IMR-90 (cell line): ENCODE measurements around the gene POU3F3. TPM values are rescaled to one million over a fixed set of nuclear protein-coding genes. Genes with fewer than 3 reads are reported as not detected.

ENCODE experiments used
- ATAC-seq: fragments of 200-7000 bp; cut with Tn5 transposase; 2 replicates; pipeline ENCODE4 v1.9.1; 2020; ENCODE audit warnings: low read depth, mild to moderate bottlenecking, moderate library complexity
- BruUV-seq: library from RNA; stranded (reverse); fragments of 400-500 nt; replicated peaks from 2 replicates; lab custom pipeline; 2021; lab: Mats Ljungman, UMichigan
- CTCF ChIA-PET: fragments of 300-600 bp; formaldehyde crosslinking; extraction: SDS; loops from one replicate; lab custom pipeline; 2021; ENCODE audit warnings: antibody characterized with exemption; lab: Yijun Ruan, JAX
- POLR2A ChIA-PET: fragments of 300-600 bp; sonication (Branson Sonifier 250); formaldehyde crosslinking; loops from one replicate; lab custom pipeline; 2022; ENCODE audit warnings: antibody characterized with exemption; ENCODE audit not compliant: unreplicated experiment; lab: Charles Lee
- DNase-seq: peaks from one replicate; pipeline ENCODE4 v3.0.0; 2013
- H2AFZ ChIP-seq: replicated peaks from 2 replicates; pipeline ENCODE3; 2013; ENCODE audit warnings: low read length, mild to moderate bottlenecking; ENCODE audit not compliant: poor library complexity
- H2AK5ac ChIP-seq: 2 replicates; pipeline ENCODE4 v1.6.1; 2013; ENCODE audit warnings: low read depth, low read length, inconsistent platforms
- H2AK9ac ChIP-seq: replicated peaks from 2 replicates; pipeline ENCODE3; 2013; ENCODE audit warnings: mild to moderate bottlenecking, low read depth, low read length, moderate library complexity; ENCODE audit not compliant: poor library complexity
- H2BK120ac ChIP-seq: 2 replicates; pipeline ENCODE4 v1.6.1; 2013; ENCODE audit warnings: low read depth, low read length, inconsistent platforms
- H2BK15ac ChIP-seq: 3 replicates; pipeline ENCODE4 v1.6.1; 2013; ENCODE audit warnings: low read depth, low read length, inconsistent platforms
- H2BK20ac ChIP-seq: 2 replicates; pipeline ENCODE4 v1.6.1; 2013; ENCODE audit warnings: low read depth, mild to moderate bottlenecking, inconsistent platforms, low read length, moderate library complexity
- H2BK5ac ChIP-seq: 2 replicates; pipeline ENCODE4 v1.6.1; 2013; ENCODE audit warnings: mild to moderate bottlenecking, low read depth, low read length, inconsistent platforms; ENCODE audit not compliant: poor library complexity, severe bottlenecking
- H3K14ac ChIP-seq: replicated peaks from 2 replicates; pipeline ENCODE4 v1.6.1; 2013; ENCODE audit warnings: low read depth, low read length, inconsistent platforms
- H3K18ac ChIP-seq: 2 replicates; pipeline ENCODE4 v1.6.1; 2013; ENCODE audit warnings: low read depth, low read length, control low read depth
- H3K23ac ChIP-seq: 2 replicates; pipeline ENCODE4 v1.6.1; 2013; ENCODE audit warnings: low read depth, low read length, inconsistent platforms
- H3K27ac ChIP-seq: 2 replicates; pipeline ENCODE4 v1.5.1; 2013; ENCODE audit warnings: mild to moderate bottlenecking, control low read depth, low read length; ENCODE audit not compliant: insufficient read depth
- H3K27me3 ChIP-seq: 2 replicates; pipeline ENCODE4 v1.6.1; 2013; ENCODE audit warnings: low read length; ENCODE audit not compliant: control insufficient read depth, insufficient read depth
- H3K36me3 ChIP-seq: 2 replicates; pipeline ENCODE4 v1.6.1; 2013; ENCODE audit warnings: low read length, mixed read lengths; ENCODE audit not compliant: control insufficient read depth, insufficient read depth
- H3K4ac ChIP-seq: 2 replicates; pipeline ENCODE4 v1.6.1; 2013; ENCODE audit warnings: low read depth, low read length, inconsistent platforms
- H3K4me1 ChIP-seq: 2 replicates; pipeline ENCODE4 v1.6.1; 2013; ENCODE audit warnings: low read length, mixed read lengths; ENCODE audit not compliant: control insufficient read depth, insufficient read depth
- H3K4me2 ChIP-seq: 2 replicates; pipeline ENCODE4 v1.6.1; 2013; ENCODE audit warnings: low read depth, mild to moderate bottlenecking, control low read depth, low read length, moderate library complexity
- H3K4me3 ChIP-seq: 2 replicates; pipeline ENCODE4 v1.5.1; 2013; ENCODE audit warnings: low read depth, mild to moderate bottlenecking, control low read depth, low read length, moderate library complexity; ENCODE audit not compliant: insufficient read depth
- H3K56ac ChIP-seq: 2 replicates; pipeline ENCODE4 v1.6.1; 2013; ENCODE audit warnings: low read length, inconsistent platforms; ENCODE audit not compliant: insufficient read depth; ENCODE audit errors: extremely low read depth
- H3K79me1 ChIP-seq, 2 experiments: 2 replicates each; pipeline ENCODE4 v1.6.1; 2013; ENCODE audit warnings: low read length in 2 of 2, inconsistent platforms in 1 of 2, low read depth in 1 of 2
- H3K9ac ChIP-seq: 2 replicates; pipeline ENCODE4 v1.6.1; 2013; ENCODE audit warnings: low read depth, low read length, control low read depth
- H3K9me1 ChIP-seq: 2 replicates; pipeline ENCODE4 v1.6.1; 2013; ENCODE audit warnings: low read length, inconsistent platforms; ENCODE audit not compliant: insufficient read depth
- H3K9me3 ChIP-seq: 2 replicates; pipeline ENCODE4 v1.6.1; 2013; ENCODE audit warnings: low read length; ENCODE audit not compliant: control insufficient read depth, insufficient read depth
- H4K20me1 ChIP-seq: 2 replicates; pipeline ENCODE4 v1.6.1; 2013; ENCODE audit warnings: low read length, inconsistent platforms; ENCODE audit not compliant: insufficient read depth
- H4K5ac ChIP-seq: 2 replicates; pipeline ENCODE4 v1.6.1; 2013; ENCODE audit warnings: mild to moderate bottlenecking, low read depth, low read length, control low read depth
- H4K8ac ChIP-seq, 2 experiments: 2 replicates each; pipeline ENCODE4 v1.6.1; 2013; ENCODE audit warnings: low read depth in 2 of 2, low read length in 2 of 2, control low read depth in 1 of 2, inconsistent platforms in 1 of 2
- H4K91ac ChIP-seq: 2 replicates; pipeline ENCODE4 v1.6.1; 2013; ENCODE audit warnings: low read depth, low read length, inconsistent platforms; ENCODE audit not compliant: insufficient read depth
- BHLHE40 ChIP-seq: fragments of 150-350 bp; IDR thresholded peaks from 2 replicates; pipeline ENCODE4 v1.6.1; 2016; ENCODE audit warnings: mild to moderate bottlenecking, low read depth, low read length
- CEBPB ChIP-seq: IDR thresholded peaks from 2 replicates; pipeline ENCODE4 v1.6.1; 2012; ENCODE audit warnings: low read depth, low read length, improper control_type of control experiment
- FOS ChIP-seq: fragments of 150-350 bp; IDR thresholded peaks from 2 replicates; pipeline ENCODE4 v1.6.1; 2016; ENCODE audit warnings: low read depth, low read length
- MAFK ChIP-seq: IDR thresholded peaks from 2 replicates; pipeline ENCODE4 v1.6.1; 2012; ENCODE audit warnings: low read depth, low read length, improper control_type of control experiment
- MAZ ChIP-seq: IDR thresholded peaks from 2 replicates; pipeline ENCODE4 v1.6.1; 2012; ENCODE audit warnings: low read depth, mild to moderate bottlenecking, low read length, improper control_type of control experiment, moderate library complexity, borderline replicate concordance
- NFE2L2 ChIP-seq: fragments of 150-350 bp; IDR thresholded peaks from 2 replicates; pipeline ENCODE4 v1.6.1; 2016; ENCODE audit warnings: low read depth, mild to moderate bottlenecking, low read length
- POLR2A ChIP-seq: IDR thresholded peaks from 2 replicates; pipeline ENCODE4 v1.6.1; 2012; ENCODE audit warnings: mild to moderate bottlenecking, low read depth, low read length
- SMC3 ChIP-seq: fragments of 150-350 bp; IDR thresholded peaks from 2 replicates; pipeline ENCODE4 v1.6.1; 2016; ENCODE audit warnings: low read depth, mild to moderate bottlenecking, antibody characterized with exemption, low read length, moderate library complexity
- WGBS, 2 experiments: methylation state at CpG; one replicate each; pipeline versions ENCODE4 v1.1.5 to v1.1.7; 2013; ENCODE audit warnings: missing lambda C conversion rate in 2 of 2; ENCODE audit not compliant: insufficient read length in 1 of 2; ENCODE audit errors: extremely low coverage in 2 of 2; 5-methylcytosine and 5-hydroxymethylcytosine counted together
- dilution Hi-C: fragments of 300-500 bp; cut with HindIII; formaldehyde crosslinking; loops from one replicate; pipeline ENCODE4 v1.14.3; 2018; ENCODE audit warnings: low sequenced_read_pairs; ENCODE audit not compliant: unreplicated experiment
- in situ Hi-C: fragments of 300-500 bp; cut with MboI; formaldehyde crosslinking; loops from 3 replicates; pipeline ENCODE4 v1.14.3; 2019; ENCODE audit warnings: low sequenced_read_pairs, inconsistent platforms, mixed read lengths
- intact Hi-C: fragments of 100-400 bp; cut with micrococcal nuclease; formaldehyde crosslinking; loops from 2 replicates; pipeline ENCODE4 v1.10.0; 2022
- polyA plus RNA-seq, 3 experiments: library from polyadenylated mRNA; depleted of rRNA; stranded (reverse); fragments of >200 nt; gene quantifications; 2 replicates each; pipeline ENCODE4 v1.2.3, GENCODE V29; 2012; ENCODE audit warnings: low replicate concordance in 1 of 3
- total RNA-seq: library from RNA; depleted of rRNA; stranded (reverse); fragments of >200 nt; gene quantifications from 2 replicates; pipeline ENCODE4 v1.2.3, GENCODE V29; 2012
- TF ChIP-seq, protein P1 (sequence below): fragments of 150-350 bp; IDR thresholded peaks from 2 replicates; pipeline ENCODE4 v1.6.1; 2017; ENCODE audit warnings: mild to moderate bottlenecking, antibody characterized with exemption, low read length, low read depth

Gene POU3F3
- total and polyA plus RNA-seq, 2 of the 4 experiments (the other 2 are of a cell fraction): not detected

DNA sequence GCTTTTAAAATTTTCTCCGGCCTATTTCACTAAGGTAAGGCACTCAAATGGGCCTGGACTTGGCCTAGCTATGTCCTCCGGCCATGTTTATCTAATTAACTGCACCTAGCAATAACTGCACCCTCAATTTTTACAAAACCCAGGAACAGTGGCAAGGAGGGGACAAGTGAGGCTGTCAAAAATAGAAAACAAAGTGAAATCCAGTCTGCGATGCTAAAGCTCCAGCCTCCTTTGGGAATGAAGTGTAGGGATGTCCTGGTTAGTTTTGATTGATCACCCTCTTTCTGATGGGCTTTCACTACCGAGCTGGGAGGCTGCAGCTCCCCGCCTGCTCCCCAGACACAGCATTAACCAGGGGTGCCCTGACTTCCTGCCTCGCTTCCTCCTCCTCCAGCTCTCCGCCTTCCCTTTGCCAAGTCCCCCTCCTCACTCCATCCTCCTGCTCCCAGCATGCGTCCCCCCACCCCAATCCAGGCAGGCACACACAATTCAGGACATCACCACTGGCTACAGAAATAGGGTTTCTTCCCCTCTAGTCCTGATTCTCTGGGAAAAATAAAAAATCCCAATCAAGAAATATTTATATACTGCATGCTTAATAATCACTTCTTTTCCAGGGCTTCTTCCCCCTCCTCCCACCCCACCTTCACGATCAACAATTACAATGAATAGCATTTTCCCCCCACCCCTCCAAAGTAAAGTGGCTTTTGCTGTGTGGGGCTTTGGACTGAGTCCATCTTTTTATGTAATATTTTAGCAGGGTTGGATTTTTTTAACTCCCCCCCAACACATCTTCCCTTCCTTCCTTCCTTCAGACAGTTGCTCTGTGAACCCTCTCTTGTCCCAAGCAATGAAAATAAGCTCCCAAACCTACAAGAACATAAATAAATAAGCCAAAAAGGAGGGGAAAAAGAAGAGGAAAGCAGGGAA is 3.3 kb upstream of the POU3F3 start (continued):
- TF ChIP-seq MAZ: no peak

DNA sequence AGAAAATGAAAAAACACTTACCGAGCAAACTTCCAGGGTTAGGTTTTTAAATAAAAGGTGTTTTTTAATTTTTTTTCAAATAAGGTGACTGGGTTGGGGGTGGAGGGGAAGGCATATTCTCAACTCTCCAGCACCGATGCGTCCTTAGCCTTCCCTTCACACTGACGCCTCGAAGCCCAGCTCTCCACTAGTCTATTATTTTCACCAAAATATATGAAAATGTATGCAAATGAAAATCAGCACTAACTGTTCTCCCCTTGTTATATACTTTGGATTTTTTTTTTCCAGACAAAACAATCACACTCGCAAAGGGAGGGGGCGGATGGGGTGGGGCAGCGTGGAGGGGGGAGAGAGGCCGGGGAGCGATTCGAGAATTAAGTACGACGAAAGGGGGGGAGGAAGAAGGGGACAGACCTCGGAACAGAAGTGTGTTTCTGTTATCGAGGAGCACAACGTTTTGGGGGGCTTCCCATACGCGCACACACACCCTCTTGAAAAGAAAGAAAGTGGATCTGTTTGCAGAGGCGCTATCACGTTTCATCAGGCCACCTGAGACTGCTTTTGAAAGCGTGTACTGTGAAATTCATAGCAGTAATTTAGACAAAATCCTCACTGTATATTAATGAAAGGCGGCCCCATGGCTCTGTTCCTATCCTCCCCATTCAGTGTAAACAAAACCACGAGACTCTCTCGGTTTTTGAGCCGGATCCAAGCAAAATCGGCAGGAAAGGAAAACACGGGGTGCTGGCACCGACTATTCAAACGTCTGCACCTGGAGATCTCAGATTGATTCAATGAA is 2.4 kb upstream of the POU3F3 start:
- in situ Hi-C loops (no loop called here), dilution Hi-C loops (no loop called here), intact Hi-C loops (no loop called here)
- Histone ChIP-seq H4K8ac (no peak overlapping the region), H3K18ac (no peak overlapping the region), H3K4me3 (no peak overlapping the region), H3K27ac (no peak overlapping the region), H2AK5ac (no peak overlapping the region), H2BK5ac (no peak overlapping the region), H4K5ac (no peak overlapping the region), H2AK9ac (no peak overlapping the region), H2BK20ac (no peak overlapping the region), H3K23ac (no peak overlapping the region), H3K4me2 (no peak overlapping the region), H3K9me3 (peaks cover 6% of the 10 kb centered on the region), H3K9ac (no peak overlapping the region), H4K20me1 (no peaks in the 10 kb centered on the region), H3K4me1 (no peaks in the 10 kb centered on the region), H2BK120ac (no peak overlapping the region), H3K27me3 (peaks cover 66% of the 10 kb centered on the region), H3K36me3 (no peaks in the 10 kb centered on the region), H3K56ac (no peak overlapping the region), H3K9me1 (no peaks in the 10 kb centered on the region), H4K91ac (no peak overlapping the region), H3K14ac (no peak overlapping the region), H2AFZ (no peak overlapping the region), H2BK15ac (no peak overlapping the region), H3K79me1 (no peaks in the 10 kb centered on the region), H3K4ac (no peak overlapping the region)
- BruUV-seq: no TSS peak
- no peak for ATAC-seq
- POLR2A ChIA-PET: no interaction called here
- TF ChIP-seq SMC3: no peak
- no peak for TF ChIP-seq NFE2L2
- TF ChIP-seq, protein P1, sequence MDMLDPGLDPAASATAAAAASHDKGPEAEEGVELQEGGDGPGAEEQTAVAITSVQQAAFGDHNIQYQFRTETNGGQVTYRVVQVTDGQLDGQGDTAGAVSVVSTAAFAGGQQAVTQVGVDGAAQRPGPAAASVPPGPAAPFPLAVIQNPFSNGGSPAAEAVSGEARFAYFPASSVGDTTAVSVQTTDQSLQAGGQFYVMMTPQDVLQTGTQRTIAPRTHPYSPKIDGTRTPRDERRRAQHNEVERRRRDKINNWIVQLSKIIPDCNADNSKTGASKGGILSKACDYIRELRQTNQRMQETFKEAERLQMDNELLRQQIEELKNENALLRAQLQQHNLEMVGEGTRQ: no peak
- no peak for TF ChIP-seq BHLHE40
- no peak for TF ChIP-seq POLR2A
- TF ChIP-seq FOS: no peak
- TF ChIP-seq CEBPB: no peak
- no peak for TF ChIP-seq MAFK
- no peak for TF ChIP-seq MAZ
- WGBS, 2 experiments: no CpG with 5 or more reads among the region's 29 CpGs
- DNase-seq: no peak
- CTCF ChIA-PET: no interaction called here
